PFSK-1 (cell line): ENCODE results near the gene PLAAT5.

Experiments
- FOXP2 ChIP-seq: optimal IDR thresholded peaks from 2 replicates; pipeline ENCODE3; 2011; ENCODE audit warnings: borderline replicate concordance, control low read depth, inconsistent platforms; ENCODE audit not compliant: insufficient read depth; ENCODE audit errors: extremely low read length, extremely low read depth
- POLR2AphosphoS5 ChIP-seq: IDR thresholded peaks from 2 replicates; pipeline ENCODE4 v1.6.1; 2012; ENCODE audit warnings: low read depth, mild to moderate bottlenecking, control low read depth, low read length, moderate library complexity
- REST ChIP-seq, 2 experiments: IDR thresholded peaks; 2 replicates each; pipeline versions ENCODE4 v1.6.1 to v1.8.0; 2011 to 2012; ENCODE audit warnings: low read depth in 2 of 2, low read length in 2 of 2, control low read depth in 1 of 2, inconsistent platforms in 1 of 2, mild to moderate bottlenecking in 1 of 2, moderate library complexity in 1 of 2; ENCODE audit not compliant: insufficient read depth in 1 of 2
- SIN3A ChIP-seq: IDR thresholded peaks from 2 replicates; pipeline ENCODE4 v1.6.1; 2012; ENCODE audit warnings: mild to moderate bottlenecking, low read length, moderate library complexity, borderline replicate concordance; ENCODE audit not compliant: insufficient read depth
- TAF1 ChIP-seq: IDR thresholded peaks from 2 replicates; pipeline ENCODE4 v1.6.1; 2012; ENCODE audit warnings: low read length, control low read depth, borderline replicate concordance; ENCODE audit not compliant: insufficient read depth

PLAAT5 gene

GRCh38 chr11:63534895-63535461, 44.0 kb upstream of the PLAAT5 start:
- TF ChIP-seq SIN3A (no peak), TAF1 (no peak), REST (IDR thresholded peaks at IDR 0.05; ENCODE audit: insufficient read depth in 1 of 2, low read depth in 2 of 2, low read length in 2 of 2) (no peak), FOXP2 (no peak), POLR2AphosphoS5 (no peak)

DNA sequence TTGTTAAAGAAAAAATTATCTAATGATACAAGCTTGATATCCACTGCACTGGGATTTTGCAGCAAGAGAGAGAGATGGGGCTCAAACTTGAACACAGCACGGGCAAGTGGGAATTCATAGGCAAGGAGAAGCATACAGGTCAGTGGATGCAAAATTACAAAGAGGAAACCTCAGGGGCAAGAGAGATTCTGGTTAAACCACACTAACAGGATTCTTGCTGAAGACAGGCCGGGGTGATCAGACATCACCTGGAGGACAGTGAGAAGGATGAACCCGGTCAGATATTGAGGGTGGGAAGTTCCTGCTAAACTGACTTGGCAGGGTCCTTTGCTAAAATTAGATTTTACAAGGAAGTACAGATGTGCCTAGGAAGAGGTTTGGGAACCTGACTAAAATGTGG, 43.1 kb upstream of the PLAAT5 start:
- TF ChIP-seq POLR2AphosphoS5 = no peak
- no peak for TF ChIP-seq TAF1
- no peak for TF ChIP-seq SIN3A
- TF ChIP-seq REST (IDR thresholded peaks at IDR 0.05; ENCODE audit: insufficient read depth in 1 of 2, low read depth in 2 of 2, low read length in 2 of 2) = no peak
- TF ChIP-seq FOXP2 = no peak

GRCh38 chr11:63532799-63533475, 42.0 kb upstream of the PLAAT5 start:
- no peak for TF ChIP-seq REST (IDR thresholded peaks at IDR 0.05; ENCODE audit: insufficient read depth in 1 of 2, low read depth in 2 of 2, low read length in 2 of 2)
- no peak for TF ChIP-seq FOXP2
- TF ChIP-seq POLR2AphosphoS5 = no peak
- no peak for TF ChIP-seq SIN3A
- no peak for TF ChIP-seq TAF1

GRCh38 chr11:63532117-63532516, 41.1 kb upstream of the PLAAT5 start:
- TF ChIP-seq SIN3A (no peak), REST (IDR thresholded peaks at IDR 0.05; ENCODE audit: insufficient read depth in 1 of 2, low read depth in 2 of 2, low read length in 2 of 2) (no peak), POLR2AphosphoS5 (no peak), FOXP2 (no peak), TAF1 (no peak)
